ENCODE data around the gene THAP2. TPM values are rescaled to one million over a fixed set of nuclear protein-coding genes. Genes with fewer than 3 reads are reported as not detected.

The THAP2 gene
- total RNA-seq, 1 donor from 2014 or later, result 9.1 TPM

GRCh38 chr12:71702590-71702989 is 38.5 kb downstream of the THAP2 start:
- H3K27ac Mint-ChIP-seq (ENCODE audit: unreplicated experiment), result no peak overlapping the region
- peaks cover 5% of the 10 kb centered on the region for H3K4me1 Mint-ChIP-seq
- H3K27me3 Mint-ChIP-seq (ENCODE audit: low read depth), result no peaks in the 10 kb centered on the region
- no peak overlapping the region for H3K4me3 Mint-ChIP-seq
- H3K36me3 Mint-ChIP-seq (ENCODE audit: low read depth), result peaks cover 19% of the 10 kb centered on the region
- no peaks in the 10 kb centered on the region for H3K9me3 Mint-ChIP-seq
- TF ChIP-seq CTCF (conservative IDR thresholded peaks at IDR 0.05), result no peak
- DNase-seq (ENCODE audit: low read depth, low spot score), result no peak

GRCh38 chr12:71703206-71703605 is 39.1 kb downstream of the THAP2 start:
- Mint-ChIP-seq H3K4me3 (no peak overlapping the region), H3K27ac (ENCODE audit: unreplicated experiment) (no peak overlapping the region), H3K36me3 (ENCODE audit: low read depth) (peaks cover 17% of the 10 kb centered on the region), H3K27me3 (ENCODE audit: low read depth) (no peaks in the 10 kb centered on the region), H3K4me1 (peaks cover 9% of the 10 kb centered on the region), H3K9me3 (no peaks in the 10 kb centered on the region)
- no peak for DNase-seq (ENCODE audit: low read depth, low spot score)
- TF ChIP-seq CTCF (conservative IDR thresholded peaks at IDR 0.05), result no peak

GRCh38 chr12:71704920-71705319 is 40.8 kb downstream of the THAP2 start:
- no peak for TF ChIP-seq CTCF (conservative IDR thresholded peaks at IDR 0.05)
- Mint-ChIP-seq H3K4me3 (no peak overlapping the region), H3K27ac (ENCODE audit: unreplicated experiment) (no peak overlapping the region)

GRCh38 chr12:71708658-71709057 is 44.6 kb downstream of the THAP2 start:
- Mint-ChIP-seq H3K27me3 (ENCODE audit: low read depth) (no peaks in the 10 kb centered on the region), H3K9me3 (peaks cover 13% of the 10 kb centered on the region), H3K4me3 (no peak overlapping the region), H3K27ac (ENCODE audit: unreplicated experiment) (no peak overlapping the region), H3K36me3 (ENCODE audit: low read depth) (peaks cover 16% of the 10 kb centered on the region), H3K4me1 (peaks cover 11% of the 10 kb centered on the region)
- no peak for DNase-seq (ENCODE audit: low read depth, low spot score)
- TF ChIP-seq CTCF (conservative IDR thresholded peaks at IDR 0.05), result no peak

More at GRCh38 chr12:71704920-71705319, 40.8 kb downstream of the THAP2 start:
- DNase-seq (ENCODE audit: low read depth, low spot score), result no peak
- H3K27me3 Mint-ChIP-seq (ENCODE audit: low read depth), result no peaks in the 10 kb centered on the region
- peaks cover 11% of the 10 kb centered on the region for H3K4me1 Mint-ChIP-seq
- H3K9me3 Mint-ChIP-seq, result no peaks in the 10 kb centered on the region
- H3K36me3 Mint-ChIP-seq (ENCODE audit: low read depth), result peaks cover 6% of the 10 kb centered on the region

- Mint-ChIP-seq H3K9me3 (peaks cover 17% of the 10 kb centered on the region), H3K4me1 (peaks cover 11% of the 10 kb centered on the region), H3K27me3 (ENCODE audit: low read depth) (no peaks in the 10 kb centered on the region), H3K27ac (ENCODE audit: unreplicated experiment) (no peak overlapping the region), H3K36me3 (ENCODE audit: low read depth) (peaks cover 16% of the 10 kb centered on the region), H3K4me3 (no peak overlapping the region)
- TF ChIP-seq CTCF (conservative IDR thresholded peaks at IDR 0.05), result no peak
- no peak for DNase-seq (ENCODE audit: low read depth, low spot score)
Observed at GRCh38 chr12:71710276-71711125, 46.4 kb downstream of the THAP2 start.

Data from neural crest cell (in vitro differentiated cells).